Measurements from ENCODE around the gene MARK1.

DNA sequence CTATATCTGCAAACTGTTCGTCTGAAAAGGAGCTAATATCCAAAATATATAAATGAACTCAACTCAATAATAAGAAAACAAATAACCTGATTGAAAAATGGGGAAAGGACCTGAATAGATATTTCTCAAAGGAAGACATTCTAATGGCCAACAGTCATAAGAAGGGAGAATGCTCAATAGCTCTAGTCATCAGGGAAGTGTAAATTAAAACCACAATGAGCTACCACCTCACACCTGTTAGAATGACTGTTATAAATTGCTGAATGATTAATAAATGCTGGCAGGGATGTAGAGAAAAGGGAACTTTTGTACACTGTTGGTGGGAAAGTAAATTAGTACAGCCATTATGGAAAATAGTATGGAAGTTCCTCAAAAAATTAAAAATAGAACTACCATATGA lies 141.1 kb downstream of the MARK1 start:
- TF ChIP-seq, protein P1, sequence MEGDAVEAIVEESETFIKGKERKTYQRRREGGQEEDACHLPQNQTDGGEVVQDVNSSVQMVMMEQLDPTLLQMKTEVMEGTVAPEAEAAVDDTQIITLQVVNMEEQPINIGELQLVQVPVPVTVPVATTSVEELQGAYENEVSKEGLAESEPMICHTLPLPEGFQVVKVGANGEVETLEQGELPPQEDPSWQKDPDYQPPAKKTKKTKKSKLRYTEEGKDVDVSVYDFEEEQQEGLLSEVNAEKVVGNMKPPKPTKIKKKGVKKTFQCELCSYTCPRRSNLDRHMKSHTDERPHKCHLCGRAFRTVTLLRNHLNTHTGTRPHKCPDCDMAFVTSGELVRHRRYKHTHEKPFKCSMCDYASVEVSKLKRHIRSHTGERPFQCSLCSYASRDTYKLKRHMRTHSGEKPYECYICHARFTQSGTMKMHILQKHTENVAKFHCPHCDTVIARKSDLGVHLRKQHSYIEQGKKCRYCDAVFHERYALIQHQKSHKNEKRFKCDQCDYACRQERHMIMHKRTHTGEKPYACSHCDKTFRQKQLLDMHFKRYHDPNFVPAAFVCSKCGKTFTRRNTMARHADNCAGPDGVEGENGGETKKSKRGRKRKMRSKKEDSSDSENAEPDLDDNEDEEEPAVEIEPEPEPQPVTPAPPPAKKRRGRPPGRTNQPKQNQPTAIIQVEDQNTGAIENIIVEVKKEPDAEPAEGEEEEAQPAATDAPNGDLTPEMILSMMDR (IDR thresholded peaks at IDR 0.05) = no peak
- TF ChIP-seq POLR2A (IDR thresholded peaks at IDR 0.05) = no peak

All from ovary (tissue), 3 donors.